Measurements from ENCODE around the gene SORCS2.

SORCS2 gene

DNA sequence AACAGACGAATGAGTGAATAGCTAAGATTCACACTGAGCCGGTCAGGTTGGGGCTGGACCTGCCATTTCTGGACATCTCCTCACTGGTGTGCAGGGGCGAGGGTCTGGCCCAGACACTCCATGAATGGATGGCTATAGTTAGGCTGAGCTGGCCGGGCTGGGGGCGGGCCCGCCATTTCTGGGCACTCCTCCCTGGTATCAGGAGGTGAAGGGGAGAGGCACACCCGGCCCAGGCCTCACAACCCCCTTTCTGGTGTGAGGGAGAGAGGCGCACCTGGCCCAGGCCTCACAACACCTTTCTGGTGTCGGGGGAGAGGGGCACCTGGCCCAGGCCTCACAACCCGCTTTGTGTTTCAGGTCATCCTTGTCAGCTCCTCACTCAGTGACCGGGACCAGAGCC, 445.6 kb downstream of the SORCS2 start:
- no peak for DNase-seq

DNA sequence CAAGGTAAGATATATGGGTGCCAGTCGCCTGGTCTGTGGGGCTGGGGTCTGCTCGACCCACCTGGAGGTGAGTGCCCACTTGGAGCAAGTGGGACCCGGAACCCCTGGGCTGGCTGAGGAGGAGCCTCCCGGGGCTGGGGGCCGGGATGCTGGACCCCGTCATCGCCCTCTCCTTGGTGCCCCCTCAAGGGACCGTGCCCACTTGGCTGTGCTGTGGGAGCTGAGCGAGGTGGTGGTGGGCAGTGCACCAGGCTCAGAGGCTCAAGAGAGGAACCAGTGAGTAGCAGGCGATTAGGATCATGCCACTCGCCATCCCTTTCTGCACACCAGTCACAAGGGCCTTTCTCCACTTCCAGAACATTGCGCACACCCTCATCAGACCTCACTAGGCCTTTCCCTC, 446.2 kb downstream of the SORCS2 start:
- no peak for DNase-seq

DNA sequence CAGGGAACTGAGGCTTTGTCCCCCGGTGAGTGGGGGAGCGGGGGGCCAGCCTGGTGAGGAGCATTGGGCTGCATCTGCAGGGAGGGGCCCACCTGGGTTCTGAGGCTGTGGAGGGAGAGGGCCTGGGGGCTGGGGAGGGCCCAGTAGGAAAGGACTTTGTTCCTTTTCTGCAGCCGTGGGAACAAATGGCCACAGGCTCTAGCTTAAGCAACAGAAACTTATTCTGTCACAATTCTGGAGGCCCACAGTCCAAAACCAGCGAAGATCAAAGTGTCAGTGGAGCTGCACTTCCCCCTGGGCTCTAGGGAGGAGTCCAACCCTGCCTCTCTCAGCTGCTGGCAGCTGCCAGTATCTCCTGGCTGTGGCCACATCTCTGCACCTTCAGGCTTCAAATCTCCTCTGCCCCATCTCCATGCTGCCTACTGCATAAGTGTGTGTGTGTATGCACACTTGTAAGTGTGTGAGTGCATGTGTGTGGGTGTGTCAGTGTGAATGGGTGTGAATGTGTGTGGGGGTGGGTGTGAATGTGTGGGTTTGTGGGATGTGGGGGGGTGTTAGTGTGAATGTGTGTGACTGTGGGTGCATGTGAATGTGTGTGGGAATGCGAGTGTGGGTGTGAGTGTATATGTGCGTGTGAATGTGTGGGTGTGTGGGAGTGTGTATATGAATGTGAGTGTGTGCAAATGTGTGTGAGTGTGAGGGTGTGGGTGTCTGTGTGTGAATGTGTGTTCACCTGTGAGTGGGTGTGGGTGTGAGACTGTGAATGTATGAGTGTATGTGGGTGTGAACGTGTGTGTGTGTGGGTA, 446.8 kb downstream of the SORCS2 start:
- DNase-seq, result no peak

DNA sequence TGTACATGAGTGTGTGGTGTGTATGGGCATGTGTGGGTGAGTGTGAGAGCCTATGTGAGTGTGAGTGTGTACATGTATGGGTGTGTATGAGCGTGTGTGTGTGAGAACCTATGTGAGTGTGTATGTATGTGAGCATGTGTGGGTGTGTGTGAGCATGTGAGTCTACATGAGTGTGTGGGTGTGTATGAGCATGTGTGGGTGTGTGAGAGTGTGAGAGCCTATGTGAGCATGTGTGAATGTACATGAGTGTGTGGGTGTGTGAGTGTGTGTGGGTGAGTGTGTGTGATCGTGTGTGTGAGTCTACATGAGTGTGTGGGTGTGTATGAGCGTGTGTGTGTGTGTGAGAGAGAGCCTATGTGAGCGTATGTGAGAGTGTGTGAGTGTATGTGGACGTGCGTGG, 447.8 kb downstream of the SORCS2 start:
- no peak for DNase-seq

DNA sequence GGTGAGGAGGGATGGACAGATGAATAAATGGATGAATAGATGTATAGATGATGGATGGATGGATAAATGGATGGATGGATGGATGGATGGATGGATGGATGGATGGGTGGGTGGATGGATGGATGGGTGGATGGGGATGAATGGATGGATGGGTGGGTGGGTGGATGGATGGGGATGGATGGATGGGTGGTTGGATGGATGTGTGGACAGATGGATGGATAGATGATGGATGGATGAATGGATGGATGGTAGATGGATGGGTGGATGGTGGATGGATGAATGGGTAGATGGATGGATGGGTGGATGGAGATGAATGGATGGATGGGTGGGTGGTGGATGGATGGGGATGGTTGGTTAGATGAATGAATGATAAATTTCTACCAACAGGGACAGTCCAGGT, 449.4 kb downstream of the SORCS2 start:
- DNase-seq, result no peak

DNA sequence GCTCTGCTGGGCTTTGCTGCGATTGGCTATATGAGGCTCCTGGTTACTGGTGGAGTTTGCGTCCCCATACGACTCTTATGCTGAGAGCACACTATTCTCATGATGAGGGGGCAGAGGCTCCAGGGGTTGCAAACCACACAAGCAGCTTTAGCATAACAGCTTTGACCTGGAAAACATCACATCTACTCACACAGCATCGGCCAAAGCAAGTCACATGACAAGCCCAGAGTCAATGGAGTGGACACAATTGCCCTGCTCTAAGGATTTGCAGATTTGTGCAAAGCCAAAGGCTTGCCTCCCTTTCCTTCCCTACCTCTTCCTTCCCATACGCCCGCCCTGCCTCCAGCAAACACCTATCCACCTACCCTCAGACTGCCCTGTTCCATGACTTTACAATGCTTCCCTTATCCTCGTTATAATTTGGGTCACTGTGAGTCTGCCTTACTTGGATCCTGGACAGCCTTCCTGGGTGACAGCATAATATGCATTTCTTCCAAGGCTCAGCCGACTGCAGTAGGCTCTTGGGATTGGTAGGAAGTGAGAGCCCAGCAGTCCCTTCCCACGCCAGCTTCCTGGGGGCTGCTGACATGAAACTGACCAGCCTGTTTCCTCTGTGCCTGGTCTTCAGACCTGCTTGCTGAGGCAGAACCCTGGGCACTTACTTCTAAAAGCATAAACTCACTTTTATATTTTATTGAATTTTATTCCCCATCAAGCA, 450.6 kb downstream of the SORCS2 start:
- no peak for DNase-seq

DNA sequence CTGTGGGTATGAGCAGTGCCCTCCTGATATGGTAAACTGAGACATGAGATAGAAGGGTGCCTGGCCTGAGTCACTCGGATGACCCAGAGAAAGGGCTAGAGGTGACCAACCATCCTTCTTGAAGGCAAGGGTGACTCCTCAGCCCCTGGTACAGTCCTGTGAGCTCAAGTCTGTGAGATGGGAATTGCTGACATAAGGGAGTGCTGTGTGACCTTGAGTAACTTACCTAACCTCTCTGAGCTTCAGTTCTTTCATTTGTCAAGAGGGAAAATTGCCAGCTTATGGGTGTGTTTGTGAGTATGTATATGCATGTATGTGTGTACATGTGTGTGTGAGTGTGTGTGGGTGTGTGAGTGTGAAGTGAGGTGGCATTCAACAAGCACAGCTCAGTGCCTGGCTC, 452.8 kb downstream of the SORCS2 start:
- no peak for DNase-seq

DNA sequence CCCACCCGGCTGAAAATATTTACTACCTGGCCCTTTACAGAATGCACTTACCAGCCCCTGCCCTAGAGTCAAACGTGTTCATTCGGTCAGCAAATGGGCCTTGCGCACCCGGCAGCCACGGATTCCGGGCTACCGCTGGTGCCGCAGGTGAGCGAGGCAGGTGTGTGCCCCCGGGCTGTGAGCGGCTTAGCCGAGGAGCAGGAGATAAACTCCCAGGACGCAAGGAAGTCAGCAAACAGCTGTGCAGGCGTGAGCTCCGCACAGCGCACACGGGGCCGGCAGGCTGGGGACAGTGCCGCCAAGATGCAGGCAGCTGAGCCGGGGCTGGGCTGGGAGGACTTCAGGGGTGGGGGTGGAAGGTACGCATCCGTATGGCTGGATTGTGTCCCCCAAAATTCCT, 453.6 kb downstream of the SORCS2 start:
- no peak for DNase-seq

DNA sequence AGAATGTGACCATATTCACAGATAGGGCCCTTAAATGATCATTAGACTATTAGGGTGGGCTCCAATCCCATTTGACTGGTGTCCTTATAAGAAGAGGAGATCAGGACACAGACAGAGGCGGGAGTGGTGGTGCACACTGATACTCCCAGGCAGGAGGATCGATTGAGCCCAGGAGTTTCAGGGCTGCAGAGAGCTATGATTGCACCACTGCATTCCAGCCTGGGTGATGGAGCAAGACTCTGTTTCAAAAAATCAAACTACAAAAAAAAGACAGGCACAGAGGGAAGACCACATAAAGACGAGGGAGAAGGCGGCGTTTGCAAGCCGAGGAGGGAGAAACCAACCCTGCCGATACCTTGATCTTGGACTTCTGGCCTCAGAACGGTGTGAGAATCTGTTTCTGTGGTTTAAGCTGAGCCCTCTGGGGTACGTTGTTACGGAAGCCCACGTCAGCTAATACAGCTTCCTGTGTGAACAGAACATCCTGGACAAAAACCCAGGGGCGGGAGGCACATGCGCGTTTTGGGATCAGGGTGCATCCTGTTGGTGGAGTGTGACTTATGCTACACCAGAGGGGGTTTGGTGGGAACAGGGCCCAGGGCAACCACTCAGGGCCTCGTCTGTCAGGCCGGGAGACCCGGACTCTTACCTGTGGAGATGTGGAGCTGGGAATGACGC, 454.2 kb downstream of the SORCS2 start:
- DNase-seq, result no peak

DNA sequence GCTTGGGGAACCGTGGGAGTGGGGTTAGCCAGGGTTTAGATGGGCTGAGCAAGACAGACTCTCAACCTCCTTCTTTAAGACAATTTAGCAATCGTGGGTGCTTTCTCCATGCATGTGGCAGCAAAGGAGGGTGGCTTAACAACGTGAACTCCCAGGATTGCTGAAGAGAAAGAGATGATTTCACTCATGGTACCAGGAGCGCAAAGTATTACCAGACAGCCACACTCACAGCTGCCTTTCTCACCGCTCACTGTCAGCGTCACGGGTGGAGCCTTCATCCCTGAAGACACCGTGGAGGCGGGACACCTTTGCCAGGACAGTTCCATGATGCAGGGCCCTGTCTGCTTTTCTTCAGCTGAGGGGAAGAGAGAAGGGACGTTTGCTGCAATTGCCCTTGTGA, 454.8 kb downstream of the SORCS2 start:
- DNase-seq, result no peak

DNA sequence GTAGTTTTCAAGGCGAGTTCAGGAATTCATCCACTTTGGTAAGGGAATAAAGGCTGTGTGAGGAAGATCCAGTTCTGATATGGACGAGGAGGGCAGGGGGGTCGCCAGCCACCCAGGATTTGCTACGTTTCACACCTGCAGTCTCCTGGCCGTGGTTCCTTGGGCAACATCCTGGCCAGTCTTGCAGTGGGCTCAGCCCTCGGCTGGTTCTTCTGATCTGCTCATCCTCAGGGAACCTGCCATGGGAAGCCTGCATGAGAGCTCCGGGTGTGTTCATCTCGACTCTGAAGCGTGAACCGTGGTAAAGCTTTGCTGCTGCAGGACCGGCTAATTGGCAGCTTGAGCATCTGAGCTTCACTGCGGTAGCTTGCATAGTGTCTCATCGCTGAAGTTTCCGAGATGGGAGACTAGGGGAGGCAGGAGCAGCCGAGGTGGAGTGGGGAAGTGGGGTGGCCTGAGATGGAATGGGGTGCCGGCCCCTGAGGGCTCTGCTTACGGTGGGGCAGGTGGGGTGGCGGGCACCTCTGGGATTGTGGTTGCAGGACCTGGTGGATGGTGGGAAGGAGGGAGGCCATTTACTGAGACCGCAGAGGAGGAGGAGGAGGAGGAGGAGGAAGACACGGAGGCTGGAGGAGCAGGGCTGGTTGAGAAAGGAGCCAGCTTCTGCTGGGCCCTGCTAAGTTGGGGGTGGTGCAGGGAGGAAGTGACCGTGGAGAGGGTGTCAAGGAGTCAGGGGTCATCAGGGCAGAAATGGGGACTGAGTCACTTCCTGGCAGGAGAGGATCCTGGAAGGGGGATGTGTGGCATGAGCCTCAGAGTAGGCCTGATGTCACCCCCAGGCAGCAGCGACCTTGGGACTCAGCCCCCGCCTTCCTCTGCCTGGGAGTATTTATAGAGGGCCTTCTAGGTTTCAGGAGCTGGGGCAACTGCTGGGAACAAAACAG, 455.5 kb downstream of the SORCS2 start:
- DNase-seq, result no peak

DNA sequence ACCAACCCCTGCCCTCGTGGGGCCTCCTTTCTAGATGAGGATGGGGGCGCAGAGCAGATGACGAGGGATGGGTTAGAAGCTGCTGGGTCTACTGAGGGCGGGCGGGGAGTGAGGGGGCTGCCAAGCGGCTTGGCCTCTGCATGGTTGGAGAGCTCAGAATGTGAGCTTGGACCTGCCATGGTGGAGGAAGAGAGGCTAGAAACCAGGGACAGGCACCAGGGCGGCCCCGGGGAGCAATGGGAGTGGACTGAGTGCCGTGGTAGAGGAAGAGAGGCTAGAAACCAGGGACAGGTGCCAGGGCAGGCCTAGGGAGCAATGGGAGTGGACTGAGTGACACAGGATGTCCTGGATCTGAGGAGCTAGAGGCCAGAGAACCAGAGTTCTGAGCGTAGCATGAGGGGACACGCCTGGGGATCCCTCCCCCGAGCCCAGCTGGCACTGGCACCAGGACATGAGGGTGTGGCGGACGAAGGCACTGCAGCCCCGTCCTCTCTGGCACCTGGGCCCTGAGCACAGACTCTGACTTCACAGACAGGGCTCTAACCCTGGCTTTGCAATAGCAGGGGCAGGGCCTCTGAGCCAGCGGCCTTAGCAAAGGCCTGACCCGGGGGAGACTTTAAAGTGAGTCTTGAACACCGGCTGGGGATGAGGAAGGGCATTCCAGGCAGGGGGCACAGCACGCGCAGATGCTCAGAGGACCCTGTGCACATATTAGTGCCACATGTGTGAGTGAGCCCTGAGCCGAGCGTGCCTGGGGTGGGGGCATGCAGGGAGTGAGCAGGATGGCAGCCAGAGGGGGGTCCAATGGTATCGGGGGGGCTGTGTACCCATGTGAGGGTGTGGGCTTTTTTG, 456.4 kb downstream of the SORCS2 start:
- DNase-seq, result no peak

DNA sequence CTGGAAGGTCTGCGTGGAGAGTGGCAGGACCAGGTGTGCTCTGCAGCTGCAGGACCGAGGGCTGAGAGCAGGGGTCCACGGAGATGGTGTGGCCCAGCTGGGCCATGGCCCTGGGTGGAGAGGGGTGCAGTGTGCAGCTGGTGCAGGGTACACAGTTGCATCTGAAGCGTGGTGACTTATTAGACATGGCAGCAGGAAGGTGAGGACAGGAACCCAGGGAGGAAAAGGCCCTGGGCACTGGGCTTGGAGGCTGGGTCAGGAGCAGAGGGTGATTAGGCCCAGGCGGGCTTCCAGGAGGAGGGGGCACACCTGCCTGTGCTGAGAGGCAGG, 457.0 kb downstream of the SORCS2 start:
- DNase-seq, result no peak

DNA sequence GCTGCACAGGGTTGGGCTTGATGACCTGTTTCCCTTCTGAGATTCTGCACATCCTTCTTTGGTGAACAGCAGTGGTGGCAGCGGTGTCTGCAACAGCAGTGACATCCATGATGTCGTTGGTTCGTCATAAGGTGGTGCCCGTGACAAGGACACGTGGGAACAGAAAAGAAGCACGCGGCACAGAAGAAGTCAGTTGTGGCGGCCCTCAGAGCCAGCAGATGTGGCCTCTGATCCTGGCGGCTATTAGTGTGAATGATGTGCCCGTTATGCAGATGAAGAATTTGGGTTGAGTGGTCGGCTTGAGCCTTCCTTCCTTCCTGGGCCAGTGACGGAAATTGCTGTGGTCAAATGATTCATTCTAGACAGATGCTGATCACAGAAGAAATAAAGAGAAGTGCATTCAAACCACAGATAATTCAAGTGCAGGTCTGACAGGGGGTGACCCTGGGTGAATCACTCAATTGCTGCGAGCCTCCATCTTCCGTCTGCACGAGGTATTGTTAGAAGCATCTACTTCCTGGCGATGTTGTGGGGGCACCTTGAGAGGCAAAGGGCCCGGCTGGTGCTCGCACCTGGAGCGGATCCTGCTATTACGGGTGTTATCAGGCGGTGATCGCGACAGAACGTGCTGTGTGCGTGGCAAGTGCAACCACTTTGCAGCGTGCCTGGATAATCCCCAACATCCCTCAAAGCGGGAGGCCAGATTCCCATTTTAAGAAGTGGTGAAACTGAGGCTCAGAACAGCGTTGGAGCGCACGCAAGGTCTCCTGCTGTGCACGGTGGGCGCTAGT, 457.6 kb downstream of the SORCS2 start:
- DNase-seq, result no peak

DNA sequence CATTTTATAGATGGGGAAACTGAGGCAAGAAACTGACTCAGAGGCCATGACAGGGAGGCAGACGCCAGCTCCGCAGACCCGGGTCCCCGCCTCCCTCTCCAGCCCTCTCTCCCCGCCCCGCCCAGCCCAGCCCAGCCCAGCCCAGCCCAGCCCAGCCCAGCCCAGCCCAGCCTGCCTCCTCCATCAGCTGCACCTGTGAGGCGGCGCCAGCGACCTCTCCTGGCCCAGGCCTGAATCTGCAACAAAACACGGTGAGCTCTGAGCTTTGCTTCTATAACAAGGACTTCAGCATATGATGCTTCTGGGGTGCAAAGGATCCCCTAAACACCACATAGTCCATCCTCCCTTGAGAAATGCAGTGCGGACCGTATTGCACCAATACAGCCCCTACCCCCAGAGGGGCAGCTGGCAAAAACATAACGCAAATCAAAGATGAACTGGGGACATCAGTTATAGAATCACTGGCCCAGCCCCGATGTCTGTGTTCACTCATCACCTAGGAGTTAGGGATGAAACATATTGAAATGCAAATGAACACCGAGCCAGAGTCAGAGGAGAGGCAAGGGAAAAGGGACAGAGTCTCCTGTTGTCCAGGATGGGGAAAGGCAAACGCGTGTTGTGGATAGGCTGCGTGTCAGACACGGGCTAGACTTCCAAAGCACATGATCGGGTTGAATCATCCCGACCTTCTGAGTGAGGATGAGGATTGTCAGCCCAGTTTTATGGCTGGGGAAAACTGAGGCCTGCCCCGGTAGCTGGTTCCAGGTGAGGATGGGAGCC, 458.5 kb downstream of the SORCS2 start:
- DNase-seq, result no peak

DNA sequence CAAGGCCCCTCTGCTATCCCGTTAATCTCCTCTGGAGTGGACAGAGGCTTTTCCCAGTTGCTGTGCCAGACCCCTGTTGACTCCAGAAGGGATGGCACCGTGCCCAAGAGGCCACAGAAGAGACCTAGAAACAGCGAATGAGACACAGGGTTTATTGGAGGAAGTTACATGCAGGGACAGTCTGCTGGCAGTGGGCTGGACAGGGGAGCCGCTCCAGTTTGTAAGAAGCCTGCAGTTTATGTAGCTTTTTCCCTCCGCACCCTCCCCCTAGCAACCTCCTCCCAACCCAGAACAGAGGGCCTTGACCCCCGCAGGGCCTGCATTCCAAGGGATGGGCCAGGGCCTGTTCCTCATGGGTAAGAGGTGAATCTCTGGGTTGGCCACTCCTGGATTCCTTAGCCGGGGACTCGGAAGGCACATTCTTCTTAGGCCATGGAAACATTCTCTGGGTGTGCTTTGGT, 459.2 kb downstream of the SORCS2 start:
- no peak for DNase-seq

DNA sequence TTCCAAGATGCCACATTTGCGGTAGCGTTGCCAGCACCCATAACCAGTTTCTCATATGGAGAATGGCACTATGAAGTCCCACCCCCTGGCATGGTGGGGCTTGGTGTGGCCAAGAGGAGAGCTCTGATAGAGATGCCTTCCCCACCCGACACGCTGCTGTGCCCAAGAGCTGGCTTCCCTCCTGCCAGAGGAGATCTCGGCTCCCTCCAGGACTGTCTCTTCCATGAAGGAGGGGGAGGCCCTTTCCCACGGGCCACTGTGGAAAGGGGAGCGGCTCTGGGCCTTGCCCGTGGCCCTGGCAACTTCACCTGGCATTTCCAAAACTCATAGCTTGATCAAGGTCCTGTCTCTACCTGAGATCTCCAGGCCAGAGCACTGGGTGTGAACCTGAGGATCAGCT, 459.7 kb downstream of the SORCS2 start:
- no peak for DNase-seq

DNA sequence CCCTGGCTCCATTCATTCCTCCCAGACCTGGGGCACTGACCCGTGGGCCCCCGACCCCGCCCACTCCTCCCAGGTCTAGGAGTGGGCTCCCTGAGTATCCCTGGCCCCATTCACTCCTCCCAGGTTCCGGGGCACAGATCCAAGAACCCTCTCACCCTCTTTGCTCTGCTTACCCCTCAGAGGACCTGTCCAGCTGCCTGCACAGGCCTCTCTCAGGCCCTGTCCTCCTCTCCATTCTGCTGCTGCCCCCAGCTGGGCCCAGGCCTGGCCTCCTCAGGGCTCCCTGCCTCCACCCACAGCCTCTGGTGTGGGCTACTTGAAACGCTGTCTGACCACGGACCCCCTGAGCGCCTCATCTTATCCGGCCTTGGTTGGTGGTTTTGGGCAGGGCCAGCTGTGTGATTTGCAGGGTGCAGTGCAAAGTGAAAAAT, 460.1 kb downstream of the SORCS2 start:
- DNase-seq, result no peak

DNA sequence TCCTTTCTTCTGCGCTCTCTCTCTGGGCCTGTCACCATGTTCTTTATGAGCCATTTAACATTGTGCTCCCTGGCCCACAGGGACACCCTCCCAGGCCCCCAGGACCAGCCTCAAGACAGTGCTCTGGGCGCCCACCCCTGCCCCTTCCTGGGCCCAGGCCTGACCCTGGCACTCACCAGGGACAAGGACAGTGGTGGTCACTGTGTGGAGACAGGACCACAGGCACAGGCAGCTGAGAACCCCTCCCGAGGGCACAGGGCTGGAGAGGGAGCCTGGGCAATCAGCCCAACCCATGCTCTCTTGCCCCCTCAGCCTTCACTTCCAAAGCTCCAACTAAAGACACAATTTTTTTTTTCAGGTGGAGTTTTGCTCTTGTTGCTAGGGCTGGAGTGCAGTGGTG, 460.6 kb downstream of the SORCS2 start:
- no peak for DNase-seq
